ENCODE results near the gene ACTL7A. TPM values are rescaled to one million over a fixed set of nuclear protein-coding genes. Genes with fewer than 3 reads are reported as not detected.

ACTL7A gene
- total and polyA plus RNA-seq, 11 donors = not detected

DNA sequence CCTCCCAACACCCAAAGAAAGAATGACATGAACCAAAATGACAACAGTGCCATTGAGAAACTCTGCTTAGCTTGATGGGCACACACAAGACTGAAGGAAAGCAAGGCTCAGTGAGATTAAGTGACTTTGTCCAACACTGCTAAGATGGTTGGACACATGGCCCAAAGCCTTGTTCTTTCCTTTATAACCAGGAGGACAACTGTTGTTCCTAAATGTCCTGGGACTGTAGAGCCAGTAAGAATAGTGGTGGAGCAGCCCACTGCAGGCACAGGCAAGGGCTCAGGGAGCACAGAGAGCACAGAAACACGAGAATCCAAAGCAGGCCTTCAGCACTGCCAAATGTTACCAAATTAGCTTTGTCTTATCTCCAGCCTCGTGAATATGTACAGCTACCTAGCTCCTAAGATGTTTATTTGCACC, 3.9 kb downstream of the ACTL7A start:
- no peak overlapping the region for H3K27ac ChIP-seq
- TF ChIP-seq POLR2A (IDR thresholded peaks at IDR 0.05) (no peak), CTCF (IDR thresholded peaks at IDR 0.05) (no peak)
- DNase-seq = no peak
- peaks cover 0 to 41% (median 26%) of the 10 kb centered on the region in 9 donors for H3K36me3 ChIP-seq
- H3K4me3 ChIP-seq = no peak overlapping the region
- intact Hi-C loops (cut with DNase I) = no loop called here
- WGBS, 4 donors = 42 to 73% (median 54%) methylated on average over 2 of the region's 2 CpGs
- no peaks in the 10 kb centered on the region for H3K27me3 ChIP-seq
- peaks cover 0 to 6% (median 0%) of the 10 kb centered on the region in 12 donors for H3K4me1 ChIP-seq
- H3K9me3 ChIP-seq = no peaks in the 10 kb centered on the region
- peak; percentile 50 to 74 (median 70) for ATAC-seq

DNA sequence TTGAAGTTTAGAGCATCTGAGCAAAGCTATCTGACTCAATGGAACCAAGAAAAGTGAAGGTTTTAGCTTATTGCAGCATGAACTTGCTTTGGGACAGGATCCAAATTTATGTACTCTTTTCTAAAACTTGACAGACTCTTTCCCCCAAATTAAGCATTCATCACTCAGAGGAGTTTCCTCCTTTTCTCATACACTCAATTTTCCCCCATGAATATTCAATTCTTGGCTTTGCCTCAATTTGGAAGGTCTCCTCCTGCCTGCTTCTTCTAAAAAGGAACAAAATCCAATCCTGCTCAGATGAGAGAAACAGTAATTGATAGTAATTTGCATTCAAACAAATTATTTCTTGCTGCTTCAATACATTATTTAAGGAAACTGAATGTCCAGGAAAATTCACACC, 5.0 kb downstream of the ACTL7A start:
- intact Hi-C loops (cut with DNase I) = no loop called here

DNA sequence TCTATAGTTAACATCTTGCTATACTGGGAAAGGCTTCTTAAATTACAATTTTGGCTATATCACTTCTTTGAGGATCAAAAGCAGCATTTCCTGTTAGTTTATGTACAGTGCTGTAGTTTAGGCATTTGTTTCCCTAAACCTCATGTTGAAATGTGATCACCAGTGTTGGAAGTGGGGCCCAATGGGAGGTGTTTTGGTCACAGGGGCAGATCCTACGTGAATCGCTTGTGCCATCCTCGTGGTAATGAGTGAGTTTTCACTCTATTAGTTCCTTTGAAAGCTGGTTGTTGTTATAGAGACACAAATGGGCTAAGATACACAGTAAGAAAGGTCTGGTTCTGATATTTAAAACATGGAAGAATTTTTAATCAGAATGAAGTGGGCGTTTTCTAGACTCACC, 5.8 kb downstream of the ACTL7A start:
- Histone ChIP-seq H3K9me3 (peaks cover 0 to 6% (median 0%) of the 10 kb centered on the region in 12 donors), H3K4me3 (no peak overlapping the region), H3K27ac (no peak overlapping the region), H3K4me1 (peaks cover 0 to 6% (median 0%) of the 10 kb centered on the region in 12 donors), H3K27me3 (no peaks in the 10 kb centered on the region), H3K36me3 (peaks cover 0 to 57% (median 42%) of the 10 kb centered on the region in 9 donors)
- DNase-seq (no peak), ATAC-seq (no peak)
- TF ChIP-seq CTCF (IDR thresholded peaks at IDR 0.05) = no peak
- no peak for TF ChIP-seq POLR2A (IDR thresholded peaks at IDR 0.05)
- intact Hi-C loops (cut with DNase I) = no loop called here
- 81 to 96% (median 95%) methylated on average over 4 of the region's 4 CpGs for WGBS, 4 donors

More for the DNA sequence above, 5.0 kb downstream of the ACTL7A start:
- DNase-seq (no peak), ATAC-seq (no peak)
- H3K4me3 ChIP-seq = no peak overlapping the region
- no peak overlapping the region for H3K27ac ChIP-seq
- H3K9me3 ChIP-seq = peaks cover 0 to 6% (median 0%) of the 10 kb centered on the region in 12 donors
- H3K27me3 ChIP-seq = no peaks in the 10 kb centered on the region
- TF ChIP-seq POLR2A (IDR thresholded peaks at IDR 0.05) (no peak), CTCF (IDR thresholded peaks at IDR 0.05) (no peak)
- peaks cover 0 to 6% (median 0%) of the 10 kb centered on the region in 12 donors for H3K4me1 ChIP-seq
- peaks cover 0 to 52% (median 37%) of the 10 kb centered on the region in 9 donors for H3K36me3 ChIP-seq

DNA sequence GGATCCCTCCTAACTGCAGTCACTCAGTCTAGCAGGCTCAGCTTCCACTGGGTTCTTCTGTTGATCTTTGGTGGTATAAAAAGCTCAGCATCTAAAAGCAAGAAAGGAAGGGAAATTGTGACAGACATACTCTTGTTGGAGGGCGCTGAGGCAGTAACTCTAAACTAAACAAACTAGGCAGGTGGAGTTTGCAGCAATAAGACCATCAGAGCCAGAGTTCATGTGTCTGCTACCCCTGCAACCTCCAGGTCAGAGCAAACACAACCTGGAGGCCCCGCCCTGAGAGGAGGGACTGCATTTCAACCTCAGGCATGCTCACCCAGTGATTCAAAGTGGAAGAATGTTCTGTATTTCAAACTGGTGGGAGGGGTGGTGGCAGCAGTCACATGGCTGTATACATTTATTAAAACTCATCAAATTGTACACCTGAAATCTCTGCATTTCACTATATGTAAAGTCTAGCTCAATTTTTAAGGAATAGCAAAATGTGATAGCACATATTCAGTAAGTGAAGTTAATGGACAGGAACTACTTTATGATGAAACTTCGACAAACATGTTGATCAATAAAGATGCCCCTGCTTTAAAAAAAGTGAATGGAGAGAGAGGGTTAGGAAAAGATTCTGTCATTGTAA, 7.1 kb downstream of the ACTL7A start:
- H3K27ac ChIP-seq = no peak overlapping the region
- intact Hi-C loops (cut with DNase I) = no loop called here
- no peak overlapping the region for H3K4me3 ChIP-seq
- peaks cover 0 to 6% (median 0%) of the 10 kb centered on the region in 12 donors for H3K9me3 ChIP-seq
- peaks cover 0 to 70% (median 56%) of the 10 kb centered on the region in 9 donors for H3K36me3 ChIP-seq
- H3K27me3 ChIP-seq = no peaks in the 10 kb centered on the region
- no peak for DNase-seq
- peaks cover 0 to 6% (median 0%) of the 10 kb centered on the region in 12 donors for H3K4me1 ChIP-seq
- ATAC-seq = no peak
- TF ChIP-seq POLR2A (IDR thresholded peaks at IDR 0.05) (no peak), CTCF (IDR thresholded peaks at IDR 0.05) (no peak)
- 66 to 99% (median 96%) methylated on average over 3 of the region's 3 CpGs for WGBS, 4 donors
